Astrocyte of the cerebellum (primary cell): Measurements from ENCODE around the gene LRRC73.

Source experiments
- DNase-seq: peaks from one replicate; pipeline ENCODE4 v3.0.0-alpha.2; 2011; ENCODE audit warnings: low read depth
- H3K4me3 ChIP-seq: 2 replicates; pipeline ENCODE4 v1.5.1; 2011; ENCODE audit warnings: mild to moderate bottlenecking, low read depth, low read length, moderate library complexity
- CTCF ChIP-seq: IDR thresholded peaks from 2 replicates; pipeline ENCODE4 v1.5.1; 2012; ENCODE audit warnings: low read length, low read depth, moderate library complexity, mild to moderate bottlenecking; ENCODE audit errors: missing control alignments
- in situ Hi-C: cut with HindIII; loops from 2 replicates; pipeline ENCODE4 v1.10.0; 2017; ENCODE audit warnings: low sequenced_read_pairs

Gene LRRC73

GRCh38 chr6:43493833-43494232 is 16.3 kb downstream of the LRRC73 start:
- no peak for TF ChIP-seq CTCF
- in situ Hi-C loops: no loop called here
- no peak overlapping the region for H3K4me3 ChIP-seq
- DNase-seq: no peak

GRCh38 chr6:43493230-43493629 is 16.9 kb downstream of the LRRC73 start:
- in situ Hi-C loops: no loop called here

GRCh38 chr6:43492673-43493072 is 17.5 kb downstream of the LRRC73 start:
- TF ChIP-seq CTCF: no peak
- no peak overlapping the region for H3K4me3 ChIP-seq
- peak; percentile 50 for DNase-seq
- in situ Hi-C loops: no loop called here

More at GRCh38 chr6:43493230-43493629, 16.9 kb downstream of the LRRC73 start:
- no peak for TF ChIP-seq CTCF
- no peak for DNase-seq
- H3K4me3 ChIP-seq: no peak overlapping the region

GRCh38 chr6:43491750-43492661 is 18.1 kb downstream of the LRRC73 start:
- TF ChIP-seq CTCF: no peak
- in situ Hi-C loops: no loop called here
- peak; percentile 37 for DNase-seq
- H3K4me3 ChIP-seq: no peak overlapping the region

- no peak for DNase-seq
- in situ Hi-C loops: no loop called here
- no peak for TF ChIP-seq CTCF
- no peak overlapping the region for H3K4me3 ChIP-seq
These were observed 19.6 kb downstream of the LRRC73 start for GRCh38 chr6:43490523-43490939.

- DNase-seq: no peak
- TF ChIP-seq CTCF: no peak
- in situ Hi-C loops: no loop called here
- H3K4me3 ChIP-seq: no peak overlapping the region
These were observed 20.7 kb downstream of the LRRC73 start for GRCh38 chr6:43489277-43490072.
